RWPE1 (cell line): ENCODE data around the gene OASL.

Experiments used
- CTCF ChIA-PET: fragments of 350-600 bp; sonication (Branson Sonifier 250); formaldehyde crosslinking; extraction: SDS; loops from one replicate; lab custom pipeline; 2021; lab: Yijun Ruan, JAX
- POLR2A ChIA-PET: fragments of 400-600 bp; formaldehyde crosslinking; extraction: SDS; loops from one replicate; lab custom pipeline; 2020; ENCODE audit warnings: antibody characterized with exemption; ENCODE audit not compliant: low non-redundant PET; lab: Yijun Ruan, JAX
- DNase-seq: peaks from one replicate; pipeline ENCODE4 v3.0.0; 2012; ENCODE audit warnings: low spot score
- H3K27ac ChIP-seq: fragments of 450-650 bp; 2 replicates; pipeline ENCODE4 v1.5.1; 2017
- CTCF ChIP-seq: fragments of 450-650 bp; conservative IDR thresholded peaks from 2 replicates; pipeline ENCODE4 v1.5.1; 2017; ENCODE audit warnings: low read depth, mild to moderate bottlenecking

Gene OASL

DNA sequence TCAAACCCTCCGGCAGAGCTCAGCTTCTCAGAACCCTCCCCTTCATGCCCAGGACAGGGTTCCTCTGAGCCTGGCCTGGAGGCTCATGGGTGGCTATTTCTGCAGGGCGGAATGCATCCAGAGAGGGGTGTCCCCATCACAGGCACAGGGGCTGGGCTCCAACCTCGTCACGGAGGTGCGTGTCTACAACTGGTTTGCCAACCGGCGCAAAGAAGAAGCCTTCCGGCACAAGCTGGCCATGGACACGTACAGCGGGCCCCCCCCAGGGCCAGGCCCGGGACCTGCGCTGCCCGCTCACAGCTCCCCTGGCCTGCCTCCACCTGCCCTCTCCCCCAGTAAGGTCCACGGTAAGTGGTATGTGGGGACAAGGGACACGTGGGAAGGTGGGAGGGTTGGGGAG is 45.0 kb downstream of the OASL start:
- ChIA-PET CTCF (no interaction called here), POLR2A (no interaction called here)
- H3K27ac ChIP-seq: no peak overlapping the region
- TF ChIP-seq CTCF: no peak
- DNase-seq: no peak

GRCh38 chr12:120993496-120993895 is 45.5 kb downstream of the OASL start:
- DNase-seq: no peak
- no peak overlapping the region for H3K27ac ChIP-seq
- TF ChIP-seq CTCF: no peak
- ChIA-PET POLR2A (no interaction called here), CTCF (interaction anchor here (0.7 kb wide), 1 partner anchor 20 kb away, joined by 3 read pairs; no protein-coding TSS in a partner anchor)

- POLR2A ChIA-PET: no interaction called here
- H3K27ac ChIP-seq: no peak overlapping the region
- DNase-seq: no peak
- CTCF ChIA-PET: interaction anchor here (0.6 to 0.7 kb wide), 2 partner anchors 21 to 118 kb away, joined by 3 read pairs; no protein-coding TSS in a partner anchor
- no peak for TF ChIP-seq CTCF
These were observed 46.1 kb downstream of the OASL start for GRCh38 chr12:120992989-120993388.

DNA sequence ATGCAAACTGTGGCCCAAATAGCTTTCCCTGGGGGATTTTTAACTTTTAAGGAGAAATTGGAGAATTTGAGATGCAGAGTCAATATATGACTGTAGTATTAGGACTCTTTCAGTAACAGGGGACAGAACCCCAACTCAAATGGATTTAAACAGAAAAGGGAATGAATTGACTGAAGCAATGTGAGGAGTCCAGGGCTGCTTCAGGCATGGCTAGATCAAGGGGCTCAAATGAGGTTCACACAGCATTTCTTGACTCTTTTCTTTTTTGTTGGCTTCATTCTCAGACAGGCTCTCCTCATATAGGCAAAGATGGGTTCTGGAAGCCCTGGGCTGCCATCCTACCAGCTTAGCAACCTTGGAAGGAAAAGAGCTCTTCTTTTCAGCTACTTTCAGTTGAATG is 47.1 kb downstream of the OASL start:
- ChIA-PET POLR2A (no interaction called here), CTCF (no interaction called here)
- no peak overlapping the region for H3K27ac ChIP-seq
- no peak for TF ChIP-seq CTCF
- DNase-seq: no peak

- CTCF ChIA-PET: no interaction called here
- no peak for DNase-seq
- POLR2A ChIA-PET: no interaction called here
- no peak for TF ChIP-seq CTCF
- H3K27ac ChIP-seq: no peak overlapping the region
These were observed 48.5 kb downstream of the OASL start for GRCh38 chr12:120990487-120991055.

DNA sequence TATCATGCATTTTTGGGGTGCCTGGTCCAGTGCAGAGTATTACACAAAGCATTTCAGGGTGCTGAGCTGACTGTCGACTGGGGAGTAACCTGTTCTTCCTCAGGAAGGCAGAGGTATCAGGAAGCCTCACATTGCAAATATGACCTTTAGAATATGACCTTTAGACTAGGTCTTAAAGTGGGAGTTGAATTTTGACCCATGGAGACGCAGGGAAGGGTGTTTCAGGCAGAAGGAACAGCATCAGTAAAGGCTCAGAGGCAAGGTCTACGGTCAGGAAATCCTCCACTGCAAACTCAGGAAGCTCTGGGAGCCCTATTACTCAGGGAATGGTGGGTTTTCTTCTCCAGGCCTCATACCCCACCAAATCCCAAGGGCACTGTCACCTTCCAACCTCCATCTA is 49.4 kb downstream of the OASL start:
- ChIA-PET POLR2A (no interaction called here), CTCF (interaction anchor here (0.8 kb wide), 1 partner anchor 345 kb away, joined by 3 read pairs; no protein-coding TSS in a partner anchor)
- TF ChIP-seq CTCF: no peak
- no peak for DNase-seq
- H3K27ac ChIP-seq: no peak overlapping the region

DNA sequence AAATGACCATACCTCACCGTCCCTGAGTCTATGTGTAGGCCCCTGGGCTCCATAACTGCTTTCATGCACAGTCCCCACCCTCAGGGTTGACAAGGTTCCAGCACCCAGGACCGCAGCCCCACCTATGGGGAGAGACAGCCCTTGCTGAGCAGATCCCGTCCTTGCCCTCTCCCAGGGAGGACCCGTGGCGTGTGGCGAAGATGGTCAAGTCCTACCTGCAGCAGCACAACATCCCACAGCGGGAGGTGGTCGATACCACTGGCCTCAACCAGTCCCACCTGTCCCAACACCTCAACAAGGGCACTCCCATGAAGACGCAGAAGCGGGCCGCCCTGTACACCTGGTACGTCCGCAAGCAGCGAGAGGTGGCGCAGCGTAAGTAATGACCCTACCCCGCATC is 50.4 kb downstream of the OASL start:
- no peak for DNase-seq
- TF ChIP-seq CTCF: no peak
- POLR2A ChIA-PET: no interaction called here
- H3K27ac ChIP-seq: no peak overlapping the region
- CTCF ChIA-PET: no interaction called here
